HepG2 (cell line): ENCODE results near the gene HIPK3. TPM values are rescaled to one million over a fixed set of nuclear protein-coding genes. Genes with fewer than 3 reads are reported as not detected.

Source experiments
- ATAC-seq: fragments of 200-7000 bp; cut with Tn5 transposase; 3 replicates; pipeline ENCODE4 v1.9.1; 2020; ENCODE audit warnings: mild to moderate bottlenecking, moderate library complexity
- BruUV-seq: library from RNA; stranded (reverse); fragments of 400-500 nt; replicated peaks from 2 replicates; lab custom pipeline; 2021; lab: Mats Ljungman, UMichigan
- CTCF ChIA-PET: fragments of 300-600 bp; formaldehyde crosslinking; extraction: SDS; loops from one replicate; lab custom pipeline; 2021; ENCODE audit warnings: low total read pairs, inconsistent platforms, low intra/inter-chr PET ratio; lab: Yijun Ruan, JAX
- POLR2A ChIA-PET: fragments of 350-600 bp; sonication (Branson Sonifier 250); formaldehyde crosslinking; loops from one replicate; lab custom pipeline; 2020; ENCODE audit warnings: antibody characterized with exemption, inconsistent platforms; lab: Yijun Ruan, JAX
- DNase-seq: peaks from one replicate; pipeline ENCODE4 v3.0.0-alpha.2; 2015; ENCODE audit warnings: low spot score
- FAIRE-seq: peaks from 3 replicates; lab custom pipeline; 2011; peaks lifted over from hg19 to GRCh38; lab: Jason Lieb, UNC
- H2AFZ ChIP-seq: one replicate; pipeline ENCODE4 v1.6.1; 2011; ENCODE audit warnings: low read length, inconsistent platforms
- H3K27ac ChIP-seq: fragments of 300-600 bp; 3 replicates; pipeline ENCODE4 v1.8.0; 2011; ENCODE audit warnings: mixed run types, mild to moderate bottlenecking, mixed read lengths, low read length, inconsistent platforms; ENCODE audit not compliant: insufficient read depth; ENCODE audit errors: extremely low read length
- H3K27me3 ChIP-seq, 2 experiments: fragments of 200-600 bp in 1 of 2; 2 replicates in 1 of 2; 3 replicates in 1 of 2; pipeline versions ENCODE4 v1.6.0 to v1.8.0; 2011; ENCODE audit warnings: low read length in 2 of 2, mild to moderate bottlenecking in 2 of 2, moderate library complexity in 2 of 2, inconsistent platforms in 1 of 2; ENCODE audit not compliant: insufficient read depth in 2 of 2, control insufficient read depth in 1 of 2
- H3K36me3 ChIP-seq, 2 experiments: fragments of 200-600 bp in 1 of 2; replicated peaks in 1 of 2; 2 replicates in 1 of 2; 3 replicates in 1 of 2; pipeline versions ENCODE4 v1.5.1 to v1.8.0; 2011; ENCODE audit warnings: low read length in 2 of 2, inconsistent platforms in 1 of 2; ENCODE audit not compliant: insufficient read depth in 2 of 2, control insufficient read depth in 1 of 2
- H3K4me1 ChIP-seq: 2 replicates; pipeline ENCODE4 v1.5.1; 2012; ENCODE audit warnings: low read length, inconsistent platforms; ENCODE audit not compliant: insufficient read depth
- H3K4me2 ChIP-seq: 2 replicates; pipeline ENCODE4 v1.6.0; 2011; ENCODE audit warnings: low read depth, low read length, inconsistent platforms
- H3K4me3 ChIP-seq, 3 experiments: fragments of 200-600 bp in 1 of 3; sonication (generic), shearing (Covaris generic) in 1 of 3; replicated peaks in 1 of 3; 2 replicates each; pipeline ENCODE4 v1.5.1; 2011 to 2016; ENCODE audit warnings: low read length in 3 of 3, inconsistent platforms in 2 of 3, low read depth in 2 of 3, mild to moderate bottlenecking in 2 of 3, control low read depth in 1 of 3, mixed read lengths in 1 of 3; ENCODE audit not compliant: insufficient read depth in 1 of 3
- H3K79me2 ChIP-seq: one replicate; pipeline ENCODE4 v1.6.1; 2011; ENCODE audit warnings: low read length, inconsistent platforms; ENCODE audit not compliant: insufficient read depth
- H3K9ac ChIP-seq: 2 replicates; pipeline ENCODE4 v1.6.0; 2011; ENCODE audit warnings: mild to moderate bottlenecking, low read depth, low read length, inconsistent platforms; ENCODE audit not compliant: insufficient read depth
- H3K9me3 ChIP-seq: 2 replicates; pipeline ENCODE4 v1.5.1; 2012; ENCODE audit warnings: mild to moderate bottlenecking, low read length
- H4K20me1 ChIP-seq: 2 replicates; pipeline ENCODE4 v1.6.0; 2011; ENCODE audit warnings: inconsistent platforms, mild to moderate bottlenecking, low read length, moderate library complexity; ENCODE audit not compliant: insufficient read depth
- ERF ChIP-seq: IDR thresholded peaks from 2 replicates; pipeline ENCODE4 v1.6.1; 2018; ENCODE audit warnings: missing biosample characterization, missing genetic modification reagents
- FOXO1 ChIP-seq: sonication (generic); formaldehyde crosslinking; IDR thresholded peaks from 2 replicates; pipeline ENCODE4 v1.4.0; 2020; ENCODE audit warnings: missing genetic modification reagents
- GLI4 ChIP-seq: sonication (generic); formaldehyde crosslinking; IDR thresholded peaks from 2 replicates; pipeline ENCODE4 v1.5.1; 2020; ENCODE audit warnings: missing genetic modification reagents, mild to moderate bottlenecking, moderate library complexity, borderline replicate concordance
- KLF16 ChIP-seq, 2 experiments: sonication (generic) in 1 of 2; formaldehyde crosslinking in 1 of 2; IDR thresholded peaks; 2 replicates each; pipeline versions ENCODE4 v1.6.1 to v1.8.0; 2016 to 2023; ENCODE audit warnings: missing genetic modification reagents in 2 of 2, missing compliant biosample characterization in 1 of 2
- KMT2B ChIP-seq: IDR thresholded peaks from 2 replicates; pipeline ENCODE4 v1.6.1; 2016; ENCODE audit warnings: missing genetic modification reagents, missing compliant biosample characterization
- MLLT10 ChIP-seq: sonication (generic); formaldehyde crosslinking; IDR thresholded peaks from 2 replicates; pipeline ENCODE4 v1.4.0; 2020; ENCODE audit warnings: missing genetic modification reagents
- ZNF318 ChIP-seq: sonication (generic); formaldehyde crosslinking; IDR thresholded peaks from 2 replicates; pipeline ENCODE4 v1.4.0; 2020; ENCODE audit warnings: mild to moderate bottlenecking, missing genetic modification reagents
- ZNF512B ChIP-seq: sonication (generic); formaldehyde crosslinking; IDR thresholded peaks from 2 replicates; pipeline ENCODE4 v1.5.1; 2020; ENCODE audit warnings: missing genetic modification reagents, mild to moderate bottlenecking, borderline replicate concordance
- WGBS: methylation state at CpG from one replicate; pipeline ENCODE4 v1.1.6; 2017; ENCODE audit warnings: low lambda C conversion rate; 5-methylcytosine and 5-hydroxymethylcytosine counted together
- in situ Hi-C: cut with HindIII; loops from 2 replicates; pipeline ENCODE4 v1.10.0; 2017; ENCODE audit warnings: low pct_unique_long_range_greater_than_20kb; ENCODE audit not compliant: extremely low pct_ligation_motif_present
- intact Hi-C: fragments of 100-400 bp; cut with micrococcal nuclease; formaldehyde crosslinking; loops from one replicate; pipeline ENCODE4 v1.10.0; 2022; ENCODE audit not compliant: unreplicated experiment
- polyA plus RNA-seq, 8 experiments: library from polyadenylated mRNA; depleted of rRNA in 3 of 8; stranded (reverse) in 7 of 8; unstranded in 1 of 8; fragments of >200 nt; fragmentation: Illumina TruSeq in 4 of 8; extraction: Trizol in 4 of 8; gene quantifications; 2 replicates each; pipeline versions ENCODE4 v1.2.1 to v1.2.3, GENCODE V29; 2011 to 2016; ENCODE audit warnings: low read depth in 4 of 8, missing spikeins in 1 of 8, mixed read lengths in 1 of 8; ENCODE audit not compliant: insufficient read depth in 1 of 8
- total RNA-seq, 5 experiments: library from RNA; depleted of rRNA; stranded (reverse); fragments of >200 nt; fragmentation: Illumina TruSeq; extraction: Trizol; gene quantifications; 2 replicates each; pipeline ENCODE4 v1.2.3, GENCODE V29; 2016; ENCODE audit warnings: low read depth in 1 of 5

Gene HIPK3
- total and polyA plus RNA-seq, 2 of the 13 experiments (the other 11 are each of a cell fraction or from before 2014, with no cell fraction given) = 20.5 to 44.3 TPM

- no peak for DNase-seq
- no peaks in the 10 kb centered on the region for H3K79me2 ChIP-seq
- no peaks in the 10 kb centered on the region for H4K20me1 ChIP-seq
- intact Hi-C loops = no loop called here
- WGBS = 2% methylated on average over 2 of the region's 2 CpGs
- in situ Hi-C loops = no loop called here
- POLR2A ChIA-PET = no interaction called here
- H3K27me3 ChIP-seq = peaks cover 1 to 21% of the 10 kb centered on the region in 2 experiments; a peak in 4 of 5 replicates
- no peak overlapping the region for H2AFZ ChIP-seq
- no peak overlapping the region for H3K27ac ChIP-seq
- TF ChIP-seq KLF16 (CRISPR knock-in tag; IDR thresholded peaks at IDR 0.05) (no peak), ZNF512B (CRISPR knock-in tag) (no peak), KMT2B (CRISPR knock-in tag) (no peak), FOXO1 (CRISPR knock-in tag) (no peak), ZNF318 (CRISPR knock-in tag) (no peak), GLI4 (no peak), MLLT10 (no peak), ERF (CRISPR knock-in tag) (no peak)
- TF ChIP-seq, all 625 proteins: peak for 0
- Histone ChIP-seq H3K4me2 (no peak overlapping the region), H3K9ac (no peak overlapping the region), H3K4me3 (no peak overlapping the region), H3K36me3 (no peaks in the 10 kb centered on the region), H3K9me3 (no peaks in the 10 kb centered on the region), H3K4me1 (no peaks in the 10 kb centered on the region)
- CTCF ChIA-PET = no interaction called here
- BruUV-seq = no TSS peak
- ATAC-seq (no peak), FAIRE-seq (no peak)
Observed at GRCh38 chr11:33391893-33392251, 134.7 kb downstream of the HIPK3 start.
